ENCODE measurements around the gene GAA.

GRCh38 chr17:80053102-80053501 lies 48.3 kb upstream of the GAA start:
- TF ChIP-seq CTCF (conservative IDR thresholded peaks at IDR 0.05; ENCODE audit: low read depth, low read length) (no peak), CHD1 (IDR thresholded peaks at IDR 0.05; ENCODE audit: low read depth, low read length) (no peak), POLR2A (IDR thresholded peaks at IDR 0.05; ENCODE audit: low read depth, low read length) (no peak), NFE2L2 (IDR thresholded peaks at IDR 0.05; ENCODE audit: low read depth, low read length) (no peak), FOS (IDR thresholded peaks at IDR 0.05; ENCODE audit: low read depth, low read length) (no peak), USF2 (IDR thresholded peaks at IDR 0.05; ENCODE audit: low read depth, low read length) (no peak), MAFK (IDR thresholded peaks at IDR 0.05; ENCODE audit: low read depth, low read length) (no peak), ELK1 (IDR thresholded peaks at IDR 0.05; ENCODE audit: borderline replicate concordance, low read depth, low read length) (no peak), SMC3 (IDR thresholded peaks at IDR 0.05; ENCODE audit: low read depth, low read length) (no peak), MAZ (IDR thresholded peaks at IDR 0.05; ENCODE audit: borderline replicate concordance, low read depth, low read length) (no peak), RFX5 (IDR thresholded peaks at IDR 0.05; ENCODE audit: low read depth, low read length) (no peak)
